DND-41 (cell line): Measurements from ENCODE around the gene CES3.

Source experiments
- ATAC-seq: fragments of 200-7000 bp; cut with Tn5 transposase; 3 replicates; pipeline ENCODE4 v1.9.1; 2021; ENCODE audit warnings: low read depth; ENCODE audit not compliant: insufficient read depth
- DNase-seq: peaks from one replicate; pipeline ENCODE4 v3.0.0-alpha.2; 2020
- H2AFZ ChIP-seq: 2 replicates; pipeline ENCODE4 v1.6.0; 2012; ENCODE audit warnings: low read depth, low read length
- H3K27ac ChIP-seq: 2 replicates; pipeline ENCODE4 v1.5.1; 2012; ENCODE audit warnings: low read length, inconsistent platforms
- H3K27me3 ChIP-seq: fragments of 200-600 bp; sonication (generic); 2 replicates; pipeline ENCODE4 v1.6.0; 2012; ENCODE audit warnings: low read length, mild to moderate bottlenecking, inconsistent platforms; ENCODE audit not compliant: insufficient read depth, poor library complexity
- H3K36me3 ChIP-seq: 2 replicates; pipeline ENCODE4 v1.5.1; 2012; ENCODE audit warnings: low read length, inconsistent platforms; ENCODE audit not compliant: insufficient read depth
- H3K4me1 ChIP-seq: 2 replicates; pipeline ENCODE4 v1.5.1; 2012; ENCODE audit warnings: mild to moderate bottlenecking, low read length; ENCODE audit not compliant: insufficient read depth
- H3K4me2 ChIP-seq: 2 replicates; pipeline ENCODE4 v1.6.0; 2012; ENCODE audit warnings: mild to moderate bottlenecking, moderate library complexity, low read length, inconsistent platforms; ENCODE audit not compliant: insufficient read depth
- H3K4me3 ChIP-seq, 2 experiments: fragments of 200-600 bp in 1 of 2; shearing (Covaris generic) in 1 of 2; 2 replicates each; pipeline ENCODE4 v1.5.1; 2012 to 2016; ENCODE audit warnings: inconsistent platforms in 2 of 2, low read length in 2 of 2, mild to moderate bottlenecking in 2 of 2, low read depth in 1 of 2, moderate library complexity in 1 of 2
- H3K79me2 ChIP-seq: 2 replicates; pipeline ENCODE4 v1.6.0; 2012; ENCODE audit warnings: low read length, inconsistent platforms; ENCODE audit not compliant: insufficient read depth
- H3K9ac ChIP-seq: 2 replicates; pipeline ENCODE4 v1.6.0; 2012; ENCODE audit warnings: low read depth, mild to moderate bottlenecking, inconsistent platforms, low read length, moderate library complexity
- H3K9me3 ChIP-seq: 2 replicates; pipeline ENCODE4 v1.5.1; 2012; ENCODE audit warnings: low read length, moderate library complexity, mild to moderate bottlenecking, inconsistent platforms; ENCODE audit not compliant: insufficient read depth, severe bottlenecking
- H4K20me1 ChIP-seq: 2 replicates; pipeline ENCODE4 v1.6.0; 2012; ENCODE audit warnings: low read length; ENCODE audit not compliant: insufficient read depth
- CTCF ChIP-seq: IDR thresholded peaks from 2 replicates; pipeline ENCODE4 v1.5.1; 2012; ENCODE audit warnings: borderline replicate concordance, low read length, moderate library complexity, mild to moderate bottlenecking; ENCODE audit not compliant: poor library complexity, severe bottlenecking; ENCODE audit errors: extremely low read depth
- EZH2 ChIP-seq: IDR thresholded peaks from 3 replicates; pipeline ENCODE4 v1.6.1; 2012; ENCODE audit warnings: borderline replicate concordance, low read depth, mild to moderate bottlenecking, moderate library complexity, low read length, inconsistent platforms; ENCODE audit not compliant: severe bottlenecking

Gene CES3

GRCh38 chr16:66913711-66914110, 47.4 kb upstream of the CES3 start:
- TF ChIP-seq CTCF (no peak), EZH2 (no peak)
- Histone ChIP-seq H4K20me1 (0 out of 2 replicates have a peak, but pooled peaks cover 3% of the 10 kb centered on the region), H3K27ac (no peak overlapping the region), H3K36me3 (no peaks in the 10 kb centered on the region), H3K27me3 (no peaks in the 10 kb centered on the region), H2AFZ (no peak overlapping the region), H3K9me3 (no peaks in the 10 kb centered on the region), H3K4me1 (no peaks in the 10 kb centered on the region), H3K4me3 (no peak overlapping the region), H3K79me2 (no peaks in the 10 kb centered on the region), H3K4me2 (no peak overlapping the region), H3K9ac (no peak overlapping the region)
- ATAC-seq = no peak
- no peak for DNase-seq

GRCh38 chr16:66914541-66914940, 46.5 kb upstream of the CES3 start:
- Histone ChIP-seq H3K79me2 (no peaks in the 10 kb centered on the region), H3K9me3 (no peaks in the 10 kb centered on the region), H3K9ac (no peak overlapping the region), H4K20me1 (0 out of 2 replicates have a peak, but pooled peaks cover 3% of the 10 kb centered on the region), H3K27me3 (peaks cover 3% of the 10 kb centered on the region), H3K4me3 (no peak overlapping the region), H3K36me3 (no peaks in the 10 kb centered on the region), H3K27ac (no peak overlapping the region), H2AFZ (no peak overlapping the region), H3K4me1 (no peaks in the 10 kb centered on the region), H3K4me2 (no peak overlapping the region)
- TF ChIP-seq CTCF (no peak), EZH2 (no peak)
- DNase-seq (no peak), ATAC-seq (no peak)

GRCh38 chr16:66915041-66915440, 46.0 kb upstream of the CES3 start:
- Histone ChIP-seq H3K9me3 (no peaks in the 10 kb centered on the region), H3K79me2 (no peaks in the 10 kb centered on the region), H3K4me1 (no peaks in the 10 kb centered on the region), H3K27ac (no peak overlapping the region), H3K36me3 (no peaks in the 10 kb centered on the region), H3K4me2 (no peak overlapping the region), H3K4me3 (no peak overlapping the region), H4K20me1 (0 out of 2 replicates have a peak, but pooled peaks cover 3% of the 10 kb centered on the region), H2AFZ (no peak overlapping the region), H3K9ac (no peak overlapping the region), H3K27me3 (peaks cover 5% of the 10 kb centered on the region)
- TF ChIP-seq EZH2 (no peak), CTCF (no peak)
- DNase-seq = no peak
- no peak for ATAC-seq

GRCh38 chr16:66916518-66916917, 44.5 kb upstream of the CES3 start:
- Histone ChIP-seq H3K4me1 (no peaks in the 10 kb centered on the region), H4K20me1 (0 out of 2 replicates have a peak, but pooled peaks cover 3% of the 10 kb centered on the region), H2AFZ (no peak overlapping the region; the same call in 1 of the 2 replicates), H3K9me3 (no peaks in the 10 kb centered on the region), H3K9ac (no peak overlapping the region), H3K4me2 (no peak overlapping the region), H3K4me3 (no peak overlapping the region), H3K27me3 (peaks cover 7% of the 10 kb centered on the region), H3K79me2 (no peaks in the 10 kb centered on the region), H3K36me3 (no peaks in the 10 kb centered on the region), H3K27ac (no peak overlapping the region)
- TF ChIP-seq EZH2 (no peak), CTCF (no peak)
- no peak for ATAC-seq
- no peak for DNase-seq
